KMS-11 (cell line): ENCODE data around the gene ARL16.

ENCODE experiments used
- H2AFZ ChIP-seq: fragments of 200-600 bp; sonication (generic); 2 replicates; pipeline ENCODE4 v1.6.1; 2016; ENCODE audit warnings: antibody characterized with exemption, mixed run types, low read depth
- H3K27ac ChIP-seq: fragments of 200-600 bp; sonication (generic); 2 replicates; pipeline ENCODE4 v1.6.1; 2016; ENCODE audit warnings: mild to moderate bottlenecking, mixed run types
- H3K27me3 ChIP-seq: fragments of 200-600 bp; sonication (generic); 2 replicates; pipeline ENCODE4 v1.6.1; 2017; ENCODE audit warnings: mild to moderate bottlenecking, low read depth, mixed run types, moderate library complexity; ENCODE audit not compliant: insufficient read depth
- H3K36me3 ChIP-seq: fragments of 200-600 bp; sonication (generic); 2 replicates; pipeline ENCODE4 v1.6.1; 2017; ENCODE audit warnings: mild to moderate bottlenecking, mixed run types; ENCODE audit not compliant: insufficient read depth
- H3K4me1 ChIP-seq: fragments of 200-600 bp; sonication (generic); 2 replicates; pipeline ENCODE4 v1.6.1; 2016; ENCODE audit warnings: mild to moderate bottlenecking, low read depth, mixed run types; ENCODE audit not compliant: poor library complexity, severe bottlenecking
- H3K4me2 ChIP-seq: fragments of 200-600 bp; sonication (generic); 2 replicates; pipeline ENCODE4 v1.7.0; 2016; ENCODE audit warnings: mild to moderate bottlenecking, mixed run types
- H3K4me3 ChIP-seq: fragments of 200-600 bp; sonication (generic); IDR thresholded peaks from 2 replicates; pipeline ENCODE4 v1.6.1; 2017; ENCODE audit warnings: low read depth, low read length, mixed read lengths; ENCODE audit not compliant: insufficient read depth
- H3K79me2 ChIP-seq: fragments of 200-600 bp; sonication (generic); 2 replicates; pipeline ENCODE4 v1.6.1; 2016; ENCODE audit warnings: low read depth, mixed run types; ENCODE audit not compliant: insufficient read depth
- H3K9ac ChIP-seq: fragments of 200-600 bp; sonication (generic); 2 replicates; pipeline ENCODE4 v1.6.1; 2016; ENCODE audit warnings: mild to moderate bottlenecking, mixed run types
- H4K20me1 ChIP-seq: fragments of 200-600 bp; sonication (generic); 2 replicates; pipeline ENCODE4 v1.6.1; 2016; ENCODE audit warnings: mild to moderate bottlenecking, mixed run types; ENCODE audit not compliant: insufficient read depth
- CTCF ChIP-seq: fragments of 200-600 bp; sonication (generic); conservative IDR thresholded peaks from 2 replicates; pipeline ENCODE4 v1.6.1; 2017; ENCODE audit warnings: low read depth, mild to moderate bottlenecking, antibody characterized with exemption, low read length, moderate library complexity, mixed read lengths

ARL16 gene

GRCh38 chr17:81723651-81724209 is 40.1 kb upstream of the ARL16 start:
- no peak overlapping the region for H3K9ac ChIP-seq
- H3K27ac ChIP-seq = no peak overlapping the region
- H3K4me2 ChIP-seq = no peak overlapping the region
- H3K27me3 ChIP-seq = no peaks in the 10 kb centered on the region; the same call in 1 of the 2 replicates
- H3K79me2 ChIP-seq = no peaks in the 10 kb centered on the region
- peaks cover 3% of the 10 kb centered on the region; the same call in 1 of the 2 replicates for H3K36me3 ChIP-seq
- H3K4me3 ChIP-seq = no peak overlapping the region
- TF ChIP-seq CTCF = no peak
- peaks cover 18% of the 10 kb centered on the region for H3K4me1 ChIP-seq
- H4K20me1 ChIP-seq = no peaks in the 10 kb centered on the region
- H2AFZ ChIP-seq = no peak overlapping the region

- peaks cover 7% of the 10 kb centered on the region; the same call in 1 of the 2 replicates for H3K36me3 ChIP-seq
- H2AFZ ChIP-seq = no peak overlapping the region
- H3K9ac ChIP-seq = no peak overlapping the region; the same call in 1 of the 2 replicates
- no peaks in the 10 kb centered on the region; the same call in 1 of the 2 replicates for H3K27me3 ChIP-seq
- H3K4me2 ChIP-seq = peak overlapping the region; percentile 27; the same call in 1 of the 2 replicates
- no peak overlapping the region for H3K4me3 ChIP-seq
- peak overlapping the region; percentile 4; the same call in 1 of the 2 replicates for H3K27ac ChIP-seq
- H3K4me1 ChIP-seq = peaks cover 18% of the 10 kb centered on the region
- H4K20me1 ChIP-seq = no peaks in the 10 kb centered on the region
- no peaks in the 10 kb centered on the region for H3K79me2 ChIP-seq
- TF ChIP-seq CTCF = no peak
Observed at GRCh38 chr17:81722184-81723120, 38.9 kb upstream of the ARL16 start.

GRCh38 chr17:81720267-81721071 is 36.9 kb upstream of the ARL16 start:
- Histone ChIP-seq H3K9ac (no peak overlapping the region), H3K4me1 (peaks cover 18% of the 10 kb centered on the region), H3K4me2 (no peak overlapping the region), H3K27ac (no peak overlapping the region), H3K27me3 (no peaks in the 10 kb centered on the region; the same call in 1 of the 2 replicates), H2AFZ (no peak overlapping the region), H3K4me3 (no peak overlapping the region), H3K36me3 (peaks cover 7% of the 10 kb centered on the region; the same call in 1 of the 2 replicates), H3K79me2 (no peaks in the 10 kb centered on the region), H4K20me1 (no peaks in the 10 kb centered on the region)
- TF ChIP-seq CTCF = no peak
